HCT116 (cell line): Measurements from ENCODE around the gene PYGO1. TPM values are rescaled to one million over a fixed set of nuclear protein-coding genes. Genes with fewer than 3 reads are reported as not detected.

Experiments used
- ATAC-seq: fragments of 200-7000 bp; cut with Tn5 transposase; 2 replicates; pipeline ENCODE4 v1.9.1; 2020; ENCODE audit warnings: mild to moderate bottlenecking, moderate library complexity
- BruUV-seq: library from RNA; stranded (reverse); fragments of 400-500 nt; replicated peaks from 2 replicates; lab custom pipeline; 2021; lab: Mats Ljungman, UMichigan
- CTCF ChIA-PET: fragments of 300-600 bp; sonication (Branson Sonifier 250); formaldehyde crosslinking; loops from one replicate; lab custom pipeline; 2021; ENCODE audit warnings: antibody characterized with exemption; lab: Charles Lee
- POLR2A ChIA-PET: fragments of 300-600, 350-600 bp; sonication (Branson Sonifier 250); formaldehyde crosslinking; loops from one replicate; lab custom pipeline; 2021; ENCODE audit warnings: antibody characterized with exemption; lab: Charles Lee
- RAD21 ChIA-PET, 2 experiments: fragments of 300-600 bp; sonication (Branson Sonifier 250); formaldehyde crosslinking; loops; one replicate each; lab custom pipeline; 2023; ENCODE audit warnings: low total read pairs in 2 of 2; ENCODE audit not compliant: uncharacterized antibody in 2 of 2, unreplicated experiment in 2 of 2, low non-redundant PET in 1 of 2; lab: Charles Lee
- DNase-seq: peaks from one replicate; pipeline ENCODE4 v3.0.0-alpha.2; 2010; ENCODE audit warnings: low read depth, low spot score
- H2AFZ ChIP-seq: fragments of 200-600 bp; shearing (Covaris generic), sonication (generic); 2 replicates; pipeline ENCODE4 v1.6.1; 2017; ENCODE audit warnings: low read depth, mixed run types, mixed read lengths, antibody characterized with exemption, low read length; ENCODE audit not compliant: poor library complexity, severe bottlenecking
- H3K27ac ChIP-seq: 2 replicates; pipeline ENCODE4 v1.5.1; 2012; ENCODE audit warnings: low read depth, low read length
- H3K27me3 ChIP-seq: fragments of 200-600 bp; sonication (generic); 2 replicates; pipeline ENCODE4 v1.6.1; 2016; ENCODE audit warnings: mixed run types, low read length, mixed read lengths; ENCODE audit not compliant: insufficient read depth
- H3K36me3 ChIP-seq, 2 experiments: fragments of 200-500 bp in 1 of 2; fragments of 200-600 bp in 1 of 2; sonication (Bioruptor generic) in 1 of 2; sonication (generic) in 1 of 2; 2 replicates each; pipeline versions ENCODE4 v1.5.1 to v1.6.1; 2014 to 2016; ENCODE audit warnings: low read length in 2 of 2, inconsistent platforms in 1 of 2, mixed read lengths in 1 of 2, mixed run types in 1 of 2; ENCODE audit not compliant: insufficient read depth in 2 of 2, control insufficient read depth in 1 of 2
- H3K4me1 ChIP-seq, 2 experiments: fragments of 200-600 bp in 1 of 2; sonication (generic) in 1 of 2; 2 replicates each; pipeline versions ENCODE4 v1.5.1 to v1.6.1; 2012 to 2017; ENCODE audit warnings: low read length in 2 of 2, inconsistent platforms in 1 of 2, mild to moderate bottlenecking in 1 of 2, mixed read lengths in 1 of 2, mixed run types in 1 of 2, moderate library complexity in 1 of 2; ENCODE audit not compliant: insufficient read depth in 2 of 2, control insufficient read depth in 1 of 2
- H3K4me2 ChIP-seq: fragments of 200-600 bp; sonication (generic); 2 replicates; pipeline ENCODE4 v1.6.1; 2017; ENCODE audit warnings: mixed run types, low read length, mixed read lengths
- H3K4me3 ChIP-seq, 2 experiments: fragments of 200-600 bp in 1 of 2; sonication (generic) in 1 of 2; replicated peaks in 1 of 2; 2 replicates each; pipeline ENCODE4 v1.5.1; 2011 to 2016; ENCODE audit warnings: low read length in 2 of 2, control low read depth in 1 of 2, low read depth in 1 of 2, mild to moderate bottlenecking in 1 of 2, mixed read lengths in 1 of 2, mixed run types in 1 of 2
- H3K79me2 ChIP-seq: fragments of 200-600 bp; sonication (generic); 2 replicates; pipeline ENCODE4 v1.6.1; 2017; ENCODE audit warnings: mild to moderate bottlenecking, mixed run types, low read length, moderate library complexity, mixed read lengths; ENCODE audit not compliant: insufficient read depth
- H3K9ac ChIP-seq: fragments of 200-600 bp; sonication (generic); 2 replicates; pipeline ENCODE4 v1.6.1; 2016; ENCODE audit warnings: low read length, mixed read lengths
- H3K9me2 ChIP-seq: fragments of 200-600 bp; sonication (generic), shearing (Covaris generic); 2 replicates; pipeline ENCODE4 v1.6.1; 2017; ENCODE audit warnings: mixed run types, mild to moderate bottlenecking, moderate library complexity; ENCODE audit not compliant: insufficient read depth
- H3K9me3 ChIP-seq, 2 experiments: fragments of 200-500 bp in 1 of 2; fragments of 200-600 bp in 1 of 2; sonication (Bioruptor generic) in 1 of 2; sonication (generic) in 1 of 2; 2 replicates each; pipeline ENCODE4 v1.6.1; 2014 to 2017; ENCODE audit warnings: low read length in 2 of 2, mixed read lengths in 2 of 2, inconsistent platforms in 1 of 2, low read depth in 1 of 2, mild to moderate bottlenecking in 1 of 2, mixed run types in 1 of 2, moderate library complexity in 1 of 2; ENCODE audit not compliant: control insufficient read depth in 1 of 2, insufficient read depth in 1 of 2
- H4K20me1 ChIP-seq: fragments of 200-600 bp; sonication (generic), shearing (Covaris generic); 2 replicates; pipeline ENCODE4 v1.6.1; 2017; ENCODE audit warnings: mixed run types, mild to moderate bottlenecking, moderate library complexity; ENCODE audit not compliant: insufficient read depth
- CBX3 ChIP-seq: IDR thresholded peaks from 2 replicates; pipeline ENCODE4 v1.6.1; 2012; ENCODE audit warnings: low read depth
- CEBPB ChIP-seq: IDR thresholded peaks from 2 replicates; pipeline ENCODE4 v1.6.1; 2012; ENCODE audit warnings: low read depth
- EGR1 ChIP-seq: IDR thresholded peaks from 2 replicates; pipeline ENCODE4 v1.6.1; 2012; ENCODE audit warnings: low read depth
- ELF1 ChIP-seq: IDR thresholded peaks from 2 replicates; pipeline ENCODE4 v1.6.1; 2012; ENCODE audit warnings: low read depth, borderline replicate concordance
- EZH2 ChIP-seq: fragments of 200-600 bp; sonication (generic); IDR thresholded peaks from 2 replicates; pipeline ENCODE4 v1.6.1; 2017; ENCODE audit warnings: antibody characterized with exemption, mixed run types
- EZH2phosphoT487 ChIP-seq: fragments of 200-600 bp; IDR thresholded peaks from 2 replicates; pipeline ENCODE4 v1.6.1; 2018; ENCODE audit warnings: antibody characterized with exemption, borderline replicate concordance
- JUND ChIP-seq: IDR thresholded peaks from 2 replicates; pipeline ENCODE4 v1.6.1; 2012
- MAX ChIP-seq: IDR thresholded peaks from 2 replicates; pipeline ENCODE4 v1.6.1; 2012
- POLR2A ChIP-seq: IDR thresholded peaks from 2 replicates; pipeline ENCODE4 v1.7.0; 2011; ENCODE audit warnings: borderline replicate concordance; ENCODE audit not compliant: insufficient read depth, insufficient read length; ENCODE audit errors: extremely low read depth
- POLR2AphosphoS5 ChIP-seq: IDR thresholded peaks from 2 replicates; pipeline ENCODE4 v1.6.1; 2011; ENCODE audit warnings: mild to moderate bottlenecking, low read depth, low read length, moderate library complexity
- REST ChIP-seq: IDR thresholded peaks from 2 replicates; pipeline ENCODE4 v1.6.1; 2012; ENCODE audit warnings: low read depth
- SIN3A ChIP-seq: IDR thresholded peaks from 2 replicates; pipeline ENCODE4 v1.6.1; 2012; ENCODE audit warnings: low read depth
- SP1 ChIP-seq: IDR thresholded peaks from 2 replicates; pipeline ENCODE4 v1.6.1; 2012; ENCODE audit warnings: low read depth
- SRF ChIP-seq: IDR thresholded peaks from 2 replicates; pipeline ENCODE4 v1.6.1; 2012; ENCODE audit warnings: low read depth
- TCF7L2 ChIP-seq: IDR thresholded peaks from 2 replicates; pipeline ENCODE4 v1.7.0; 2011; ENCODE audit warnings: borderline replicate concordance, inconsistent platforms; ENCODE audit not compliant: insufficient read depth, insufficient read length; ENCODE audit errors: extremely low read depth
- YY1 ChIP-seq: IDR thresholded peaks from 2 replicates; pipeline ENCODE4 v1.6.1; 2011; ENCODE audit warnings: low read length, low read depth, moderate library complexity, mild to moderate bottlenecking; ENCODE audit not compliant: insufficient replicate concordance; ENCODE audit errors: extremely low read depth
- ZFX ChIP-seq: fragments of 450-650 bp; IDR thresholded peaks from 2 replicates; pipeline ENCODE4 v1.6.1; 2017
- ZNF274 ChIP-seq: fragments of 200-500 bp; sonication (Bioruptor generic); IDR thresholded peaks from 2 replicates; pipeline ENCODE4 v1.6.1; 2014; ENCODE audit warnings: mild to moderate bottlenecking, low read depth, low read length, inconsistent platforms
- intact Hi-C: fragments of 100-400 bp; cut with micrococcal nuclease; formaldehyde crosslinking; loops from 2 replicates; pipeline ENCODE4 v1.10.0; 2022
- total RNA-seq: library from RNA; stranded (reverse); gene quantifications from one replicate; pipeline ENCODE4 v1.2.1, GENCODE V29; 2021; ENCODE audit not compliant: unreplicated experiment

Gene PYGO1
- total RNA-seq, 1 experiment from 2014 or later: 0.34 TPM

- Histone ChIP-seq H2AFZ (no peak overlapping the region), H3K9me2 (no peaks in the 10 kb centered on the region), H3K79me2 (no peaks in the 10 kb centered on the region), H3K4me1 (no peaks in the 10 kb centered on the region), H4K20me1 (no peaks in the 10 kb centered on the region), H3K27ac (no peak overlapping the region), H3K4me2 (no peak overlapping the region), H3K4me3 (no peak overlapping the region), H3K27me3 (no peaks in the 10 kb centered on the region), H3K9ac (no peak overlapping the region), H3K9me3 (no peaks in the 10 kb centered on the region; a peak in 1 of 4 replicates), H3K36me3 (no peaks in the 10 kb centered on the region)
- ChIA-PET CTCF (no interaction called here), POLR2A (no interaction called here), RAD21 (no interaction called here)
- intact Hi-C loops: no loop called here
- ATAC-seq (no peak), DNase-seq (no peak)
- TF ChIP-seq ELF1 (no peak), YY1 (no peak), SP1 (no peak), REST (no peak), EGR1 (no peak), POLR2A (no peak), ZNF274 (no peak)
- BruUV-seq: no TSS peak
Observed at GRCh38 chr15:55552926-55553325, 35.2 kb downstream of the PYGO1 start.

GRCh38 chr15:55552451-55552850 lies 35.7 kb downstream of the PYGO1 start:
- ChIA-PET RAD21 (no interaction called here), CTCF (no interaction called here), POLR2A (no interaction called here)
- no peaks in the 10 kb centered on the region for H3K79me2 ChIP-seq
- DNase-seq (no peak), ATAC-seq (no peak)
- BruUV-seq: no TSS peak
- H3K27ac ChIP-seq: no peak overlapping the region
- H4K20me1 ChIP-seq: no peaks in the 10 kb centered on the region
- no peaks in the 10 kb centered on the region; a peak in 1 of 4 replicates for H3K9me3 ChIP-seq
- H3K4me3 ChIP-seq: no peak overlapping the region
- intact Hi-C loops: no loop called here
- H3K27me3 ChIP-seq: no peaks in the 10 kb centered on the region
- no peaks in the 10 kb centered on the region for H3K9me2 ChIP-seq
- no peak overlapping the region for H2AFZ ChIP-seq
- H3K9ac ChIP-seq: no peak overlapping the region
- H3K4me2 ChIP-seq: no peak overlapping the region
- H3K4me1 ChIP-seq: no peaks in the 10 kb centered on the region
- H3K36me3 ChIP-seq: no peaks in the 10 kb centered on the region
- TF ChIP-seq EZH2 (no peak), SIN3A (no peak), CBX3 (no peak), ZNF274 (no peak), EZH2phosphoT487 (no peak), EGR1 (no peak), MAX (no peak), POLR2AphosphoS5 (no peak), JUND (no peak), SRF (no peak), TCF7L2 (no peak), CEBPB (no peak), ZFX (no peak)
